Activated CD4-positive, alpha-beta T cell treated with anti-CD3 and anti-CD28 coated beads, Interleukin-2, amount 50 U/mL, for 4 hours (primary cell): ENCODE measurements around the gene WASF1.
"Not testable (repeated sequence)": the region's sequence is repeated elsewhere in the genome, so short reads cannot be mapped to it uniquely, and the experiment has no call there.

ENCODE experiments used
- DNase-seq, 2 experiments: peaks; one replicate each; pipeline ENCODE4 v3.0.0-alpha.2; 2020

The WASF1 gene

GRCh38 chr6:110083875-110084585 lies 95.4 kb downstream of the WASF1 start:
- DNase-seq = no peak

GRCh38 chr6:110075406-110075805 lies 104.1 kb downstream of the WASF1 start:
- DNase-seq = no peak

- DNase-seq = not testable (repeated sequence)
Observed at GRCh38 chr6:110073474-110073873, 106.0 kb downstream of the WASF1 start.

- no peak for DNase-seq
Observed at GRCh38 chr6:110068592-110068967, 110.9 kb downstream of the WASF1 start.

- DNase-seq = no peak
Observed at GRCh38 chr6:110067837-110068591, 111.5 kb downstream of the WASF1 start.

- no peak for DNase-seq
Observed at GRCh38 chr6:110064744-110065524, 114.5 kb downstream of the WASF1 start.

GRCh38 chr6:110063594-110064263 lies 115.7 kb downstream of the WASF1 start:
- no peak for DNase-seq

GRCh38 chr6:110055387-110055735 lies 124.1 kb downstream of the WASF1 start:
- no peak for DNase-seq

- DNase-seq = no peak
Observed at GRCh38 chr6:110054664-110055386, 124.6 kb downstream of the WASF1 start.

- DNase-seq = no peak
Observed at GRCh38 chr6:110053395-110054240, 125.9 kb downstream of the WASF1 start.

GRCh38 chr6:110050440-110050813 lies 129.0 kb downstream of the WASF1 start:
- no peak for DNase-seq
